ENCODE measurements around the gene APPL1. TPM values are rescaled to one million over a fixed set of nuclear protein-coding genes. Genes with fewer than 3 reads are reported as not detected.

Gene APPL1
- total and polyA plus RNA-seq, 10 of the 15 experiments (the other 5 are each of a cell fraction or from before 2014, with no cell fraction given), result 15.0 to 77.6 (median 40.2) TPM

DNA sequence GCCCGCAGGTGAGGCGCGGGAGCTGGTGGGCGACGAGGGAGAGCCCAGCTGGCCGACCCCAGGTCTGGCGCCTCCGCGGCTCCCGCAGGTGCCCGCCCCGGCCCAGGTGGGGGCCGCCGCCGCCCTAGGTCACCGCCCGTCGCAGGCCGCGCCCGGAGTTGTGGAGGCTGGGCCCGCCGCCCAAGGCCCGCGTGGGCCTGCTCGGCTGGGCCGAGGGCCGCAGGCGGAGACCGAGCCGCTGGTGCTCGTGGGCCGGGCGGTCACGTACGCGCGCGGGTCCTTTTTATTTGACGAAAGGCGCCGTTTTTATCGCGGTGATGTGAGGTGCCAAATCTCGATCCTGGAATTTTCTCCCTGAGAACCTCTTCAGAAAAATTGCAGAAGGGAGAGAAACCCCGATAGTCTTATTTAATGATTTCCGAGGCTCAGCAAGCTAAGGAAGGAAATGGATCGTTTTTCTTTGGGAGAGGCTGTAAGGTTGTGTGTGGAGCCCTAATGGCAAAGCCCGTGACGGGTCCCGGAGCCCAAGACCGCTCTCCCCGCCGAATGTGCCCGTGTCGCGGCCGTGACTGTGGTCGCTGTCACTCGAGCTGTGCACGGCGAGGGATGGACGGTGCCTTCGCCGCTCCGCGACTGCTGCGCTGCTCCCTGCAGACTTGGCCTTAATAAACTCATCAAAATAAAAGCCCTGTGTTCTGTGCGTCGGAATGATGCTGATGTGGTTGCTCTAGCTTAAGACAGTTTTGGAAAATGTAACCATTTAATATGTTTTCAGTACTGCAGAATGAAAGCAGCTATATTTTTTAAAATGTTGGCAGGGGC lies 612 bp downstream of the APPL1 start (continued):
- TF ChIP-seq, protein P1, sequence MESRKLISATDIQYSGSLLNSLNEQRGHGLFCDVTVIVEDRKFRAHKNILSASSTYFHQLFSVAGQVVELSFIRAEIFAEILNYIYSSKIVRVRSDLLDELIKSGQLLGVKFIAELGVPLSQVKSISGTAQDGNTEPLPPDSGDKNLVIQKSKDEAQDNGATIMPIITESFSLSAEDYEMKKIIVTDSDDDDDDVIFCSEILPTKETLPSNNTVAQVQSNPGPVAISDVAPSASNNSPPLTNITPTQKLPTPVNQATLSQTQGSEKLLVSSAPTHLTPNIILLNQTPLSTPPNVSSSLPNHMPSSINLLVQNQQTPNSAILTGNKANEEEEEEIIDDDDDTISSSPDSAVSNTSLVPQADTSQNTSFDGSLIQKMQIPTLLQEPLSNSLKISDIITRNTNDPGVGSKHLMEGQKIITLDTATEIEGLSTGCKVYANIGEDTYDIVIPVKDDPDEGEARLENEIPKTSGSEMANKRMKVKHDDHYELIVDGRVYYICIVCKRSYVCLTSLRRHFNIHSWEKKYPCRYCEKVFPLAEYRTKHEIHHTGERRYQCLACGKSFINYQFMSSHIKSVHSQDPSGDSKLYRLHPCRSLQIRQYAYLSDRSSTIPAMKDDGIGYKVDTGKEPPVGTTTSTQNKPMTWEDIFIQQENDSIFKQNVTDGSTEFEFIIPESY (IDR thresholded peaks at IDR 0.05), result no peak
- TF ChIP-seq ZNF274 (IDR thresholded peaks at IDR 0.05; ENCODE audit: insufficient read depth, insufficient read length), result no peak
- TF ChIP-seq, protein P2, sequence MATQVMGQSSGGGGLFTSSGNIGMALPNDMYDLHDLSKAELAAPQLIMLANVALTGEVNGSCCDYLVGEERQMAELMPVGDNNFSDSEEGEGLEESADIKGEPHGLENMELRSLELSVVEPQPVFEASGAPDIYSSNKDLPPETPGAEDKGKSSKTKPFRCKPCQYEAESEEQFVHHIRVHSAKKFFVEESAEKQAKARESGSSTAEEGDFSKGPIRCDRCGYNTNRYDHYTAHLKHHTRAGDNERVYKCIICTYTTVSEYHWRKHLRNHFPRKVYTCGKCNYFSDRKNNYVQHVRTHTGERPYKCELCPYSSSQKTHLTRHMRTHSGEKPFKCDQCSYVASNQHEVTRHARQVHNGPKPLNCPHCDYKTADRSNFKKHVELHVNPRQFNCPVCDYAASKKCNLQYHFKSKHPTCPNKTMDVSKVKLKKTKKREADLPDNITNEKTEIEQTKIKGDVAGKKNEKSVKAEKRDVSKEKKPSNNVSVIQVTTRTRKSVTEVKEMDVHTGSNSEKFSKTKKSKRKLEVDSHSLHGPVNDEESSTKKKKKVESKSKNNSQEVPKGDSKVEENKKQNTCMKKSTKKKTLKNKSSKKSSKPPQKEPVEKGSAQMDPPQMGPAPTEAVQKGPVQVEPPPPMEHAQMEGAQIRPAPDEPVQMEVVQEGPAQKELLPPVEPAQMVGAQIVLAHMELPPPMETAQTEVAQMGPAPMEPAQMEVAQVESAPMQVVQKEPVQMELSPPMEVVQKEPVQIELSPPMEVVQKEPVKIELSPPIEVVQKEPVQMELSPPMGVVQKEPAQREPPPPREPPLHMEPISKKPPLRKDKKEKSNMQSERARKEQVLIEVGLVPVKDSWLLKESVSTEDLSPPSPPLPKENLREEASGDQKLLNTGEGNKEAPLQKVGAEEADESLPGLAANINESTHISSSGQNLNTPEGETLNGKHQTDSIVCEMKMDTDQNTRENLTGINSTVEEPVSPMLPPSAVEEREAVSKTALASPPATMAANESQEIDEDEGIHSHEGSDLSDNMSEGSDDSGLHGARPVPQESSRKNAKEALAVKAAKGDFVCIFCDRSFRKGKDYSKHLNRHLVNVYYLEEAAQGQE (IDR thresholded peaks at IDR 0.05; ENCODE audit: low read depth, low read length), result no peak
- no peak; the same call in 1 of the 2 replicates for TF ChIP-seq STAT1 (conservative IDR thresholded peaks at IDR 0.05)
- TF ChIP-seq EP300 (IDR thresholded peaks at IDR 0.05; ENCODE audit: borderline replicate concordance in 1 of 2, control insufficient read depth in 1 of 2, low read depth in 2 of 2, low read length in 2 of 2), result no peak
- no peak for TF ChIP-seq ZBED1 (IDR thresholded peaks at IDR 0.05; ENCODE audit: borderline replicate concordance)
- TF ChIP-seq, protein P3, sequence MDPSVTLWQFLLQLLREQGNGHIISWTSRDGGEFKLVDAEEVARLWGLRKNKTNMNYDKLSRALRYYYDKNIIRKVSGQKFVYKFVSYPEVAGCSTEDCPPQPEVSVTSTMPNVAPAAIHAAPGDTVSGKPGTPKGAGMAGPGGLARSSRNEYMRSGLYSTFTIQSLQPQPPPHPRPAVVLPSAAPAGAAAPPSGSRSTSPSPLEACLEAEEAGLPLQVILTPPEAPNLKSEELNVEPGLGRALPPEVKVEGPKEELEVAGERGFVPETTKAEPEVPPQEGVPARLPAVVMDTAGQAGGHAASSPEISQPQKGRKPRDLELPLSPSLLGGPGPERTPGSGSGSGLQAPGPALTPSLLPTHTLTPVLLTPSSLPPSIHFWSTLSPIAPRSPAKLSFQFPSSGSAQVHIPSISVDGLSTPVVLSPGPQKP (IDR thresholded peaks at IDR 0.05; ENCODE audit: low read depth, low read length), result no peak
- no peak for TF ChIP-seq KAT2A (conservative IDR thresholded peaks at IDR 0.05; ENCODE audit: control insufficient read depth, low read depth, low read length)
- no peak for TF ChIP-seq MYB (IDR thresholded peaks at IDR 0.05; ENCODE audit: borderline replicate concordance, low read depth, low read length)
- no peak for TF ChIP-seq SP1 (IDR thresholded peaks at IDR 0.05; ENCODE audit: low read depth, low read length)
- no peak for TF ChIP-seq ZNF622 (IDR thresholded peaks at IDR 0.05)
- no peak for TF ChIP-seq PAX8 (IDR thresholded peaks at IDR 0.05)
- TF ChIP-seq RELA (IDR thresholded peaks at IDR 0.05; ENCODE audit: borderline replicate concordance, partially characterized antibody), result no peak
- no peak for TF ChIP-seq EED (IDR thresholded peaks at IDR 0.05; ENCODE audit: low read depth)
- TF ChIP-seq MEF2B (IDR thresholded peaks at IDR 0.05; ENCODE audit: partially characterized antibody, poor library complexity, severe bottlenecking), result no peak
- TF ChIP-seq, protein P4, sequence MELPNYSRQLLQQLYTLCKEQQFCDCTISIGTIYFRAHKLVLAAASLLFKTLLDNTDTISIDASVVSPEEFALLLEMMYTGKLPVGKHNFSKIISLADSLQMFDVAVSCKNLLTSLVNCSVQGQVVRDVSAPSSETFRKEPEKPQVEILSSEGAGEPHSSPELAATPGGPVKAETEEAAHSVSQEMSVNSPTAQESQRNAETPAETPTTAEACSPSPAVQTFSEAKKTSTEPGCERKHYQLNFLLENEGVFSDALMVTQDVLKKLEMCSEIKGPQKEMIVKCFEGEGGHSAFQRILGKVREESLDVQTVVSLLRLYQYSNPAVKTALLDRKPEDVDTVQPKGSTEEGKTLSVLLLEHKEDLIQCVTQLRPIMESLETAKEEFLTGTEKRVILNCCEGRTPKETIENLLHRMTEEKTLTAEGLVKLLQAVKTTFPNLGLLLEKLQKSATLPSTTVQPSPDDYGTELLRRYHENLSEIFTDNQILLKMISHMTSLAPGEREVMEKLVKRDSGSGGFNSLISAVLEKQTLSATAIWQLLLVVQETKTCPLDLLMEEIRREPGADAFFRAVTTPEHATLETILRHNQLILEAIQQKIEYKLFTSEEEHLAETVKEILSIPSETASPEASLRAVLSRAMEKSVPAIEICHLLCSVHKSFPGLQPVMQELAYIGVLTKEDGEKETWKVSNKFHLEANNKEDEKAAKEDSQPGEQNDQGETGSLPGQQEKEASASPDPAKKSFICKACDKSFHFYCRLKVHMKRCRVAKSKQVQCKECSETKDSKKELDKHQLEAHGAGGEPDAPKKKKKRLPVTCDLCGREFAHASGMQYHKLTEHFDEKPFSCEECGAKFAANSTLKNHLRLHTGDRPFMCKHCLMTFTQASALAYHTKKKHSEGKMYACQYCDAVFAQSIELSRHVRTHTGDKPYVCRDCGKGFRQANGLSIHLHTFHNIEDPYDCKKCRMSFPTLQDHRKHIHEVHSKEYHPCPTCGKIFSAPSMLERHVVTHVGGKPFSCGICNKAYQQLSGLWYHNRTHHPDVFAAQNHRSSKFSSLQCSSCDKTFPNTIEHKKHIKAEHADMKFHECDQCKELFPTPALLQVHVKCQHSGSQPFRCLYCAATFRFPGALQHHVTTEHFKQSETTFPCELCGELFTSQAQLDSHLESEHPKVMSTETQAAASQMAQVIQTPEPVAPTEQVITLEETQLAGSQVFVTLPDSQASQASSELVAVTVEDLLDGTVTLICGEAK (IDR thresholded peaks at IDR 0.05; ENCODE audit: borderline replicate concordance), result no peak

Data from GM12878 (cell line).